HepG2 (cell line): ENCODE data around the gene GRB10. TPM values are rescaled to one million over a fixed set of nuclear protein-coding genes. Genes with fewer than 3 reads are reported as not detected.

Source experiments
- MATR3 ChIP-seq: sonication (generic); formaldehyde crosslinking; IDR thresholded peaks from 2 replicates; pipeline ENCODE4 v1.4.0; 2020; ENCODE audit warnings: missing genetic modification reagents
- NFE2 ChIP-seq: sonication (generic); formaldehyde crosslinking; IDR thresholded peaks from 2 replicates; pipeline ENCODE4 v1.4.0; 2020; ENCODE audit warnings: missing genetic modification reagents
- PHF21A ChIP-seq: sonication (generic); formaldehyde crosslinking; IDR thresholded peaks from 2 replicates; pipeline ENCODE4 v1.5.0; 2020; ENCODE audit warnings: mild to moderate bottlenecking, missing genetic modification reagents
- POLR2AphosphoS2 ChIP-seq: IDR thresholded peaks from 2 replicates; pipeline ENCODE4 v1.6.1; 2011; ENCODE audit warnings: low read depth, low read length, improper control_type of control experiment
- POLR2G ChIP-seq: fragments of 200-400 bp; formaldehyde crosslinking; IDR thresholded peaks from 2 replicates; pipeline ENCODE4 v1.6.1; 2018; ENCODE audit warnings: mild to moderate bottlenecking, low read depth, low read length, moderate library complexity
- SSRP1 ChIP-seq: IDR thresholded peaks from 2 replicates; pipeline ENCODE4 v1.6.1; 2016; ENCODE audit warnings: control low read depth
- ZNF678 ChIP-seq: sonication (generic); formaldehyde crosslinking; IDR thresholded peaks from 2 replicates; pipeline ENCODE4 v1.4.0; 2020; ENCODE audit warnings: mild to moderate bottlenecking, missing genetic modification reagents
- ZSCAN21 ChIP-seq: sonication (generic); formaldehyde crosslinking; IDR thresholded peaks from 2 replicates; pipeline ENCODE4 v1.8.0; 2022; ENCODE audit warnings: mild to moderate bottlenecking, missing genetic modification reagents, moderate library complexity, borderline replicate concordance
- polyA plus RNA-seq, 8 experiments: library from polyadenylated mRNA; depleted of rRNA in 3 of 8; stranded (reverse) in 7 of 8; unstranded in 1 of 8; fragments of >200 nt; fragmentation: Illumina TruSeq in 4 of 8; extraction: Trizol in 4 of 8; gene quantifications; 2 replicates each; pipeline versions ENCODE4 v1.2.1 to v1.2.3, GENCODE V29; 2011 to 2016; ENCODE audit warnings: low read depth in 4 of 8, missing spikeins in 1 of 8, mixed read lengths in 1 of 8; ENCODE audit not compliant: insufficient read depth in 1 of 8
- total RNA-seq, 5 experiments: library from RNA; depleted of rRNA; stranded (reverse); fragments of >200 nt; fragmentation: Illumina TruSeq; extraction: Trizol; gene quantifications; 2 replicates each; pipeline ENCODE4 v1.2.3, GENCODE V29; 2016; ENCODE audit warnings: low read depth in 1 of 5
- TF ChIP-seq, protein P1 (sequence below): sonication (generic); formaldehyde crosslinking; IDR thresholded peaks from 2 replicates; pipeline ENCODE4 v1.9.0; 2021; ENCODE audit warnings: mild to moderate bottlenecking, missing genetic modification reagents
- TF ChIP-seq, protein P2 (sequence below): sonication (generic); formaldehyde crosslinking; IDR thresholded peaks from 2 replicates; pipeline ENCODE4 v1.8.1; 2023; ENCODE audit warnings: mild to moderate bottlenecking, missing genetic modification reagents, borderline replicate concordance

The GRB10 gene
- total and polyA plus RNA-seq, 2 of the 13 experiments (the other 11 are each of a cell fraction or from before 2014, with no cell fraction given), result 4.0 to 6.8 TPM

DNA sequence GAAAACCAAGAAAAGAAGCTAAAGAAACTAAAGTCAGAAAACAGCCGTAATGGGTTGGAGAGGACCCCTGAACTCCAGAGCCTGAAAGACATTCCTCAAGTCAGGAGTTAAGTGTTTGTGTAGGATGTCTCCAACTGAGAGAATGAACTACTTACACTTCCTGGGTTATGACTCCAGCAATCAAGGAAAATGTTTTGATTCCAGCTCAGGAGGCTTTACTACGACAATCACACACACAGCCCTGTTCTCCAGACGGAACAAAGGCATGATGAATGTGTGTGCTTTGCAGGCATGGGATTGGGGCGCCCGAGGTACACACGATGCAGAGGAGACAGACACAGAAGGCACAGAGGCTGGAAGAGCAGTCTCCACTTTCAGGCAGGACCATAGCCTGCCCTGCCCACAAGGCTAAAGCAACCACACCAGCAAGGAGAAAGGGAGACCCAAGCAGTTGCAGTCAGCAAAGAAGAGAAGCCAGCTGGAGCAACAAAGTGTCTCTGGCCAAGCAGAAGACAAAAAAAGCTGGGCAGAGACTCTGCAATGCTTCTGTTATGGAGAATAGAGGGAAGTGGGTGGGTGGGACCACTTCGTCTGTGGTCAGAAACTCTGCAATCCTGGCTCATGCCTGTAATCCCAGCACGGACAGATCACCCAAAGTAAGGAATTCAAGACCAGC lies 89.1 kb downstream of the GRB10 start (continued):
- TF ChIP-seq, protein P1, sequence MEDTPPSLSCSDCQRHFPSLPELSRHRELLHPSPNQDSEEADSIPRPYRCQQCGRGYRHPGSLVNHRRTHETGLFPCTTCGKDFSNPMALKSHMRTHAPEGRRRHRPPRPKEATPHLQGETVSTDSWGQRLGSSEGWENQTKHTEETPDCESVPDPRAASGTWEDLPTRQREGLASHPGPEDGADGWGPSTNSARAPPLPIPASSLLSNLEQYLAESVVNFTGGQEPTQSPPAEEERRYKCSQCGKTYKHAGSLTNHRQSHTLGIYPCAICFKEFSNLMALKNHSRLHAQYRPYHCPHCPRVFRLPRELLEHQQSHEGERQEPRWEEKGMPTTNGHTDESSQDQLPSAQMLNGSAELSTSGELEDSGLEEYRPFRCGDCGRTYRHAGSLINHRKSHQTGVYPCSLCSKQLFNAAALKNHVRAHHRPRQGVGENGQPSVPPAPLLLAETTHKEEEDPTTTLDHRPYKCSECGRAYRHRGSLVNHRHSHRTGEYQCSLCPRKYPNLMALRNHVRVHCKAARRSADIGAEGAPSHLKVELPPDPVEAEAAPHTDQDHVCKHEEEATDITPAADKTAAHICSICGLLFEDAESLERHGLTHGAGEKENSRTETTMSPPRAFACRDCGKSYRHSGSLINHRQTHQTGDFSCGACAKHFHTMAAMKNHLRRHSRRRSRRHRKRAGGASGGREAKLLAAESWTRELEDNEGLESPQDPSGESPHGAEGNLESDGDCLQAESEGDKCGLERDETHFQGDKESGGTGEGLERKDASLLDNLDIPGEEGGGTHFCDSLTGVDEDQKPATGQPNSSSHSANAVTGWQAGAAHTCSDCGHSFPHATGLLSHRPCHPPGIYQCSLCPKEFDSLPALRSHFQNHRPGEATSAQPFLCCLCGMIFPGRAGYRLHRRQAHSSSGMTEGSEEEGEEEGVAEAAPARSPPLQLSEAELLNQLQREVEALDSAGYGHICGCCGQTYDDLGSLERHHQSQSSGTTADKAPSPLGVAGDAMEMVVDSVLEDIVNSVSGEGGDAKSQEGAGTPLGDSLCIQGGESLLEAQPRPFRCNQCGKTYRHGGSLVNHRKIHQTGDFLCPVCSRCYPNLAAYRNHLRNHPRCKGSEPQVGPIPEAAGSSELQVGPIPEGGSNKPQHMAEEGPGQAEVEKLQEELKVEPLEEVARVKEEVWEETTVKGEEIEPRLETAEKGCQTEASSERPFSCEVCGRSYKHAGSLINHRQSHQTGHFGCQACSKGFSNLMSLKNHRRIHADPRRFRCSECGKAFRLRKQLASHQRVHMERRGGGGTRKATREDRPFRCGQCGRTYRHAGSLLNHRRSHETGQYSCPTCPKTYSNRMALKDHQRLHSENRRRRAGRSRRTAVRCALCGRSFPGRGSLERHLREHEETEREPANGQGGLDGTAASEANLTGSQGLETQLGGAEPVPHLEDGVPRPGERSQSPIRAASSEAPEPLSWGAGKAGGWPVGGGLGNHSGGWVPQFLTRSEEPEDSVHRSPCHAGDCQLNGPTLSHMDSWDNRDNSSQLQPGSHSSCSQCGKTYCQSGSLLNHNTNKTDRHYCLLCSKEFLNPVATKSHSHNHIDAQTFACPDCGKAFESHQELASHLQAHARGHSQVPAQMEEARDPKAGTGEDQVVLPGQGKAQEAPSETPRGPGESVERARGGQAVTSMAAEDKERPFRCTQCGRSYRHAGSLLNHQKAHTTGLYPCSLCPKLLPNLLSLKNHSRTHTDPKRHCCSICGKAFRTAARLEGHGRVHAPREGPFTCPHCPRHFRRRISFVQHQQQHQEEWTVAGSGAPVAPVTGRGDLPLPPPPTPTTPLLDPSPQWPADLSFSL (CRISPR knock-in tag), result no peak
- TF ChIP-seq NFE2 (CRISPR knock-in tag) (no peak), PHF21A (no peak), ZNF678 (CRISPR knock-in tag) (no peak), POLR2AphosphoS2 (no peak), POLR2G (no peak), SSRP1 (CRISPR knock-in tag) (no peak), ZSCAN21 (CRISPR knock-in tag) (no peak), MATR3 (CRISPR knock-in tag) (no peak)
- TF ChIP-seq, protein P2, sequence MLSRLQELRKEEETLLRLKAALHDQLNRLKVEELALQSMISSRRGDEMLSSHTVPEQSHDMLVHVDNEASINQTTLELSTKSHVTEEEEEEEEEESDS (CRISPR knock-in tag), result no peak
